Fibroblast of peridontal ligament (primary cell): ENCODE results near the gene ARMH3.
"Not testable (repeated sequence)": the region's sequence is repeated elsewhere in the genome, so short reads cannot be mapped to it uniquely, and the experiment has no call there.

ENCODE experiments used
- DNase-seq: peaks from one replicate; pipeline ENCODE4 v3.0.0-alpha.2; 2010; ENCODE audit errors: extremely low read depth

Gene ARMH3

GRCh38 chr10:102055647-102056419 is at the start of gene ARMH3:
ARMH3 (minus strand) TSS chr10:102056173; CDS start chr10:102040114, 16,059 bp downstream.
- DNase-seq, result peak; percentile 98

GRCh38 chr10:102102421-102102820 is 46.4 kb upstream of the ARMH3 start:
- DNase-seq, result no peak

GRCh38 chr10:102101152-102101551 is 45.2 kb upstream of the ARMH3 start:
- DNase-seq, result no peak

GRCh38 chr10:102096449-102096848 is 40.5 kb upstream of the ARMH3 start:
- DNase-seq, result no peak

- no peak for DNase-seq
These were observed 34.8 kb upstream of the ARMH3 start for GRCh38 chr10:102090772-102091171.

GRCh38 chr10:102086196-102086595 is 30.2 kb upstream of the ARMH3 start:
- no peak for DNase-seq

GRCh38 chr10:102085336-102085735 is 29.4 kb upstream of the ARMH3 start:
- DNase-seq, result no peak

- DNase-seq, result no peak
These were observed 27.6 kb upstream of the ARMH3 start for GRCh38 chr10:102083541-102083940.

- DNase-seq, result peak; percentile 83
These were observed 16.9 kb upstream of the ARMH3 start for GRCh38 chr10:102072673-102073527.

- DNase-seq, result no peak
These were observed 13.1 kb upstream of the ARMH3 start for GRCh38 chr10:102069071-102069470.

GRCh38 chr10:102068216-102068615 is 12.2 kb upstream of the ARMH3 start:
- no peak for DNase-seq

- no peak for DNase-seq
These were observed 11.3 kb upstream of the ARMH3 start for GRCh38 chr10:102067091-102067916.

- no peak for DNase-seq
These were observed 10.6 kb upstream of the ARMH3 start for GRCh38 chr10:102066399-102067088.

- no peak for DNase-seq
These were observed 9.8 kb upstream of the ARMH3 start for GRCh38 chr10:102065561-102066398.

- peak; percentile 74 for DNase-seq
These were observed 9.0 kb upstream of the ARMH3 start, which contains the start of gene HPS6 for GRCh38 chr10:102064868-102065560. HPS6 (plus strand) TSS chr10:102065349; CDS start chr10:102065475, 126 bp downstream.

- no peak for DNase-seq
These were observed 8.5 kb upstream of the ARMH3 start for GRCh38 chr10:102064503-102064867.

GRCh38 chr10:102059987-102060386 is 4.0 kb upstream of the ARMH3 start:
- DNase-seq, result no peak

- DNase-seq, result not testable (repeated sequence)
These were observed 909 bp downstream of the ARMH3 start for GRCh38 chr10:102054881-102055646.

- no peak for DNase-seq
These were observed 9.9 kb downstream of the ARMH3 start for GRCh38 chr10:102046095-102046494.
